ENCODE results near the gene NRARP. TPM values are rescaled to one million over a fixed set of nuclear protein-coding genes. Genes with fewer than 3 reads are reported as not detected.
"Not testable (repeated sequence)": the region's sequence is repeated elsewhere in the genome, so short reads cannot be mapped to it uniquely, and the experiment has no call there.

NRARP gene
- total RNA-seq, 1 donor from 2014 or later: 170 TPM

DNA sequence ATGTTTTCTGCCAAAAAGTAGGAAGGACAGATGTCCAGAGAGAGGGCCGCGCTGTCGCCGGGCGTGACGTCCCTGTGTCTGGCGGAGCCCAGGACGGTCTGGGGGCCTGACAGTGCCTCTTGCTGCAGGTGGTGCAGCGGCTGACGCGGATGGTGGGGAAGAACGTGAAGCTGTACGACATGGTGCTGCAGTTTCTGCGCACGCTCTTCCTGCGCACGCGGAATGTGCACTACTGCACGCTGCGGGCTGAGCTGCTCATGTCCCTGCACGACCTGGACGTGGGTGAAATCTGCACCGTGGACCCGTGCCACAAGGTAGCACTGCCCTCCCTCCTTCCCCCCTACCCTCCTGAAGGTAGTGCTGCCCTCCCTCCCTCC, 39.2 kb downstream of the NRARP start:
- TF ChIP-seq, protein P1, sequence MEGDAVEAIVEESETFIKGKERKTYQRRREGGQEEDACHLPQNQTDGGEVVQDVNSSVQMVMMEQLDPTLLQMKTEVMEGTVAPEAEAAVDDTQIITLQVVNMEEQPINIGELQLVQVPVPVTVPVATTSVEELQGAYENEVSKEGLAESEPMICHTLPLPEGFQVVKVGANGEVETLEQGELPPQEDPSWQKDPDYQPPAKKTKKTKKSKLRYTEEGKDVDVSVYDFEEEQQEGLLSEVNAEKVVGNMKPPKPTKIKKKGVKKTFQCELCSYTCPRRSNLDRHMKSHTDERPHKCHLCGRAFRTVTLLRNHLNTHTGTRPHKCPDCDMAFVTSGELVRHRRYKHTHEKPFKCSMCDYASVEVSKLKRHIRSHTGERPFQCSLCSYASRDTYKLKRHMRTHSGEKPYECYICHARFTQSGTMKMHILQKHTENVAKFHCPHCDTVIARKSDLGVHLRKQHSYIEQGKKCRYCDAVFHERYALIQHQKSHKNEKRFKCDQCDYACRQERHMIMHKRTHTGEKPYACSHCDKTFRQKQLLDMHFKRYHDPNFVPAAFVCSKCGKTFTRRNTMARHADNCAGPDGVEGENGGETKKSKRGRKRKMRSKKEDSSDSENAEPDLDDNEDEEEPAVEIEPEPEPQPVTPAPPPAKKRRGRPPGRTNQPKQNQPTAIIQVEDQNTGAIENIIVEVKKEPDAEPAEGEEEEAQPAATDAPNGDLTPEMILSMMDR (IDR thresholded peaks at IDR 0.05; ENCODE audit: unreplicated experiment): no peak
- Mint-ChIP-seq H3K27ac (ENCODE audit: unreplicated experiment) (no peak overlapping the region), H3K4me3 (ENCODE audit: unreplicated experiment) (no peak overlapping the region), H3K27me3 (ENCODE audit: unreplicated experiment) (peaks cover 2% of the 10 kb centered on the region), H3K4me1 (ENCODE audit: unreplicated experiment) (no peaks in the 10 kb centered on the region), H3K9me3 (ENCODE audit: unreplicated experiment) (no peaks in the 10 kb centered on the region), H3K36me3 (ENCODE audit: low read depth, unreplicated experiment) (peaks cover 4% of the 10 kb centered on the region)
- DNase-seq (ENCODE audit: low spot score): no peak

DNA sequence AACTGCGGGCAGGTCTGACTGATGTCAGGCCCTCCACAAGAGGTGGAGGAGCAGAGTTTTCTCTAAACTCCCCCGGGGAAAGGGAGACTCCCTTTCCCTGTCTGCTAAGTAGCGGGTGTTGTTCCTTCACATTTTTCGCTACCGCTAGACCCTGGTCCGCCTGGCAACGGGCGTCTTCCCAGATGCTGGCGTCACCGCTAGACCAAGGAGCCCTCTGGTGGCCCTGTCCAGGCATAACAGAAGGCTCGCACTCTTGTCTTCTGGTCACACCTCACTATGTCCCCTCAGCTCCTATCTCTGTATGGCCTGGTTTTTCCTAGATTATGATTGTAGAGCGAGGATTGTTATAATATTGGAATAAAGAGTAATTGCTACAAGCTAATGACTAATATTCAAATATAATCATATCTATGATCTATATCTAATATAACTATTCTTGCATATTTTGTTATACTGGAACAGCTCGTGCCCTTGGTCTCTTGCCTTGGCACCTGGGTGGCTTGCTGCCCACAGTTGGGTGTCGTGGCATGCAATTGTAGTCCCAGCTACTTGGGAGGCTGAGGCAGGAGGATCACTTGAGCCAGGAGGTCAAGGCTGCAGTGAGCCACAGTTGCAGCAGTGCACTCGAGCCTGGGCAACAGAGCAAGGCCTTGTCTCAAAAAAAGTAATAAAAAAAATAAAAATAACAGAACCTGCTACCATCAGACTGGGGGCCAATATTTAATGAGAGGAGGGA, 39.7 kb downstream of the NRARP start:
- not testable (repeated sequence) for DNase-seq (ENCODE audit: low spot score); H3K4me1 Mint-ChIP-seq (ENCODE audit: unreplicated experiment); H3K9me3 Mint-ChIP-seq (ENCODE audit: unreplicated experiment); H3K27me3 Mint-ChIP-seq (ENCODE audit: unreplicated experiment); H3K4me3 Mint-ChIP-seq (ENCODE audit: unreplicated experiment); H3K27ac Mint-ChIP-seq (ENCODE audit: unreplicated experiment); H3K36me3 Mint-ChIP-seq (ENCODE audit: low read depth, unreplicated experiment)
- TF ChIP-seq, protein P1 (IDR thresholded peaks at IDR 0.05; ENCODE audit: unreplicated experiment): peak; percentile 54

DNA sequence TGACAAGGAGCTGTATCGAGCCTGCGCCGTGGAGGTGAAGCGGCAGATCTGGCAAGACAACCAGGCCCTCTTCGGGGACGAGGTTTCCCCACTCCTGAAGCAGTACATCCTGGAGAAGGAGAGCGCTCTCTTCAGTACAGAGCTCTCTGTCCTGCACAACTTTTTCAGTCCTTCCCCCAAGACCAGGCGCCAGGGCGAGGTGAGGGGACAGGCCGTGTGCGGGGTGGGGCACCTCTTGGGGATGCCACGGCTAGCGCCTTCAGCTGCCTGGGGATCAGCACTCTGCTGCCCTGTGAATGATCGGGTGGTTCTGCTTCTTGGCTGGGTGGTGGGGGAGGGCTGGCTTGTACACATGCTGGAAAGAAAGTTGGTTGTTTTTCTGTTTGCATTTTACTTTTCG, 45.2 kb downstream of the NRARP start:
- Mint-ChIP-seq H3K27ac (ENCODE audit: unreplicated experiment) (peak overlapping the region; percentile 75), H3K4me3 (ENCODE audit: unreplicated experiment) (peak overlapping the region; percentile 95), H3K9me3 (ENCODE audit: unreplicated experiment) (no peaks in the 10 kb centered on the region), H3K4me1 (ENCODE audit: unreplicated experiment) (peaks cover 13% of the 10 kb centered on the region), H3K36me3 (ENCODE audit: low read depth, unreplicated experiment) (peaks cover 3% of the 10 kb centered on the region), H3K27me3 (ENCODE audit: unreplicated experiment) (peaks cover 6% of the 10 kb centered on the region)
- no peak for DNase-seq (ENCODE audit: low spot score)
- TF ChIP-seq, protein P1 (IDR thresholded peaks at IDR 0.05; ENCODE audit: unreplicated experiment): no peak

DNA sequence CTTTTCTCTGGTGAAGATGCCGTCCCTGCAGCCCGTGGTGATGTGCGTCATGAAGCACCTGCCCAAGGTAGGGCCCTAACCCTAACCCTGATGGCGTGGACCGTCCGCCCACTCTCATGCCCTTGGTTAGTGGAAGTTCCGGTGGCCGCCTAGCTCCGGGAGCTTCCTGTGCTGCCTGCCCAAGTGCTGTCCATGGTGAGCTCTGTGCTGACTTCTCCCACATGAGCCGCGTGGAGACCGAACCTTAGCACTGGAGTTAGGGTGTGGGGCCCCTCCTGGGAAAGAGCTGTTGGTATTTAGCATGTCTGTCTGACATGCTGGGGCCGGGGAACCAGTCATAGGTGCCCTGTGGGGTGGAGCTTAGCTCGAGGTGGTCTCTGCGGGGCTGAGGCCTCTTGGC, 45.7 kb downstream of the NRARP start:
- Mint-ChIP-seq H3K9me3 (ENCODE audit: unreplicated experiment) (no peaks in the 10 kb centered on the region), H3K36me3 (ENCODE audit: low read depth, unreplicated experiment) (no peaks in the 10 kb centered on the region), H3K4me3 (ENCODE audit: unreplicated experiment) (peak overlapping the region; percentile 95), H3K27ac (ENCODE audit: unreplicated experiment) (no peak overlapping the region), H3K4me1 (ENCODE audit: unreplicated experiment) (peaks cover 13% of the 10 kb centered on the region), H3K27me3 (ENCODE audit: unreplicated experiment) (peaks cover 6% of the 10 kb centered on the region)
- TF ChIP-seq, protein P1 (IDR thresholded peaks at IDR 0.05; ENCODE audit: unreplicated experiment): no peak
- no peak for DNase-seq (ENCODE audit: low spot score)

DNA sequence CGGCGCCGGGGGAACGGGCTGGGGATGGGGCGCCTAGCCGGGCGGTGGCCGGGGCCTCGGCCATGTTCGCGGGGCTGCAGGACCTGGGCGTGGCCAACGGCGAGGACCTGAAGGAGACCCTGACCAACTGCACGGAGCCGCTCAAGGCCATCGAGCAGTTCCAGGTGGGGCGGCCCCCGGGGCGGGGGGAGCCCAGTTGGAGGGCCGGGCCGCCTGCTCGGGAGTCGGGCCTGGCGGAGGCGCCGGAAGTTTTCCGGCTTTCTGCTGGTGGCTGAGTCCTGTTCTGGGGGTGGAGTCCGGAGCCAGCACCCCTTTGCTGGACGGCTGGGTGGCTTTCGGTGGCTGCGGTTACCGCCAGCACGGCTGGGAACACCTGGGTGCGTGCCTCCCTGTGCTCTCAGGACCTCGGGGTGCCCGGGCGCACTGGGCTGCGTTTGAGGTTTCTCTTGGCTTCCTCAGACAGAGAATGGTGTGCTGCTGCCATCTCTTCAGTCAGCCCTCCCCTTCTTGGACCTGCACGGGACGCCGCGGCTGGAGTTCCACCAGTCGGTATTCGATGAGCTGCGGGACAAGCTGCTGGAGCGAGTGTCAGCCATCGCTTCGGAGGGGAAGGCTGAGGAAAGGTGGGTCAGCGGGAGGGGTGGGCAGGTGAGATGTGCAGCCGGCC, 46.5 kb downstream of the NRARP start:
- no peaks in the 10 kb centered on the region for H3K9me3 Mint-ChIP-seq (ENCODE audit: unreplicated experiment)
- no peak for DNase-seq (ENCODE audit: low spot score)
- H3K27ac Mint-ChIP-seq (ENCODE audit: unreplicated experiment): no peak overlapping the region
- TF ChIP-seq, protein P1 (IDR thresholded peaks at IDR 0.05; ENCODE audit: unreplicated experiment): no peak
- peak overlapping the region; percentile 95 for H3K4me3 Mint-ChIP-seq (ENCODE audit: unreplicated experiment)
- peaks cover 6% of the 10 kb centered on the region for H3K27me3 Mint-ChIP-seq (ENCODE audit: unreplicated experiment)
- peaks cover 13% of the 10 kb centered on the region for H3K4me1 Mint-ChIP-seq (ENCODE audit: unreplicated experiment)
- H3K36me3 Mint-ChIP-seq (ENCODE audit: low read depth, unreplicated experiment): no peaks in the 10 kb centered on the region
